Lower leg skin (tissue), 4 donors: Measurements from ENCODE around the gene CEP295NL. TPM values are rescaled to one million over a fixed set of nuclear protein-coding genes. Genes with fewer than 3 reads are reported as not detected.
A peak's percentile ranks its signal among the peaks of the same experiment; 100 is the strongest.
"Not testable (repeated sequence)": the region's sequence is repeated elsewhere in the genome, so short reads cannot be mapped to it uniquely, and the experiment has no call there.

Experiments used
- DNase-seq, 2 donors: peaks; one replicate each; pipeline ENCODE4 v3.0.0-alpha.2; 2019; ENCODE audit warnings: low spot score in 2 of 2
- H3K4me3 ChIP-seq: fragments of 200-600 bp; sonication (generic); 2 replicates; pipeline ENCODE4 v1.5.1; 2017; ENCODE audit warnings: mild to moderate bottlenecking, low read depth; ENCODE audit not compliant: poor library complexity, severe bottlenecking
- CTCF ChIP-seq, 3 donors: fragments of 450-650 bp; IDR thresholded peaks; one replicate each; pipeline ENCODE4 v1.5.1; 2016; ENCODE audit warnings: antibody characterized with exemption in 3 of 3, mild to moderate bottlenecking in 3 of 3, moderate library complexity in 2 of 3
- POLR2A ChIP-seq, 2 donors: fragments of 450-650 bp; IDR thresholded peaks; one replicate each; pipeline ENCODE4 v1.6.1; 2016 to 2017; ENCODE audit warnings: antibody characterized with exemption in 2 of 2, mild to moderate bottlenecking in 1 of 2, moderate library complexity in 1 of 2
- WGBS, 2 donors: methylation state at CpG; one replicate each; pipeline ENCODE4 v1.1.5; 2018; 5-methylcytosine and 5-hydroxymethylcytosine counted together
- intact Hi-C: fragments of 100-400 bp; cut with DNase I; formaldehyde crosslinking; loops from one replicate; pipeline ENCODE4 v1.15.0; 2023; ENCODE audit warnings: low total_unique reads
- total RNA-seq, 4 donors: library from RNA; depleted of rRNA; stranded (reverse); fragments of >200 nt; gene quantifications; one replicate each; pipeline ENCODE4 v1.1.0, GENCODE V29; 2016

CEP295NL gene
- total RNA-seq, 4 donors from 2014 or later: 2.0 to 2.9 (median 2.6) TPM

DNA sequence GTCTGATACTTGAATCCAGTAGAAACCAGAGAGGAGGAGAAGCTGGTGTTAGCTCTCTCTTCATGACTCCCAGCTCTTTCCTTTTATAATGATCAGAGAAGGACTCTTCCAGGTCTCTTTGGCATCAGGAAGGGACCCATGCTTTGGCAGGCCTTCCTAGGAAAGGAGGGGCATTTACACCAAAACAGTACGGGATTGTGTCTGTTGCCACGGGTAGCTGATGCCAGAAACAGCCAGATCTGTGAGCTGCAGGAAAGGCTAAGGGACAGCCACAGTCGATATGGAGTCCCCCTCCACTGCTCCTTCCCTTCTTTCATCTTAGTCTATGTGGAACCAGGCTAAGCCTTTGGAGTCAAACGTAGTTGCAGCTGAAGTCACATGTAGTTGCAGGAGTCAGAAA, 9.3 kb downstream of the CEP295NL start:
- no peak for TF ChIP-seq CTCF (IDR thresholded peaks at IDR 0.05)
- no peak for TF ChIP-seq POLR2A (IDR thresholded peaks at IDR 0.05)
- no peak for DNase-seq
- H3K4me3 ChIP-seq: no peak overlapping the region
- WGBS, 2 donors: 12 to 15% methylated on average over 4 of the region's 4 CpGs
- intact Hi-C loops: no loop called here

DNA sequence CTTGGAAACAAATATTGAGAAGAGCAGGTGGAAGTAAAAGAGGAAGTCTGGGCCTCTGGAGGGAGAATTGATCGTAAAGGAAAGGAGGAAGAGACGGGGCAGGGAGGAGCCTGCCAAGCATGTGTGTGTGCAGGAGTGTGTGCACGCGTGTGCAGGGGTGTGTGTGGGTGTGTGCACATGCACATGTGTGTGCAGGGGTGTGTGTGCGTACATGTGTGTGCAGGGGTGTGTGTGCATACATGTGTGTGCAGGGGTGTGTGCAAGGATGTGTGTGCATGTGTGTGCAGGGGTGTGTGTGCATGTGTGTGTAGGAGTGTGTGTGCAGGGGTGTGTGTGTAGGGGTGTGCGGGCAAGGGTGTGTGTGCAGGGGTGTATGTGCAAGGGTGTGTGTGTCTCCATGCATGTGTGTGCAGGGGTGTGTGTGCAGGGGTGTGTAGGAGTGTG, 10.0 kb downstream of the CEP295NL start:
- intact Hi-C loops: no loop called here
- WGBS, 2 donors: 61 to 75% methylated on average over 6 of the region's 6 CpGs
- H3K4me3 ChIP-seq: no peak overlapping the region
- DNase-seq: no peak
- TF ChIP-seq CTCF (IDR thresholded peaks at IDR 0.05) (no peak), POLR2A (IDR thresholded peaks at IDR 0.05) (no peak)

DNA sequence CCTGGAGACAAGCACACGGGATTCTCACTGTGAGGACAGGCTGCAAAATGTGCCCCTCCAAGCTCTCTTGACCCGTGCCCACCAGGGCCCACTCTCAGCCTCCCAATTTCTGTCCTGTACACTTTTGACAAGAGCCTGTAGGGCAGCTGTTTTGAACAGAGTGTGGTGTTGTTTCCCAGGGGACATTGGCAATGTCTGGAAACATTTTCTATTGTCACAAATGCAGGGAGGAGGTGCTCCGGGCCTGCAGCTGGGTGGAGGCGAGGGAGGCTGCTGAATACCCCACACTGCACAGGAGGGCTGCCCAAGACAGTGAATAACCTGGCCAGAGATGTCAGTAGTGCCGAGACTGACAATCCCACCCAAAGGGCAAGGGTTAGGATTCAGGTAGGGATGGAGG, 10.5 kb downstream of the CEP295NL start:
- 55 to 61% methylated on average over 5 of the region's 5 CpGs for WGBS, 2 donors
- no peak for DNase-seq
- no peak for TF ChIP-seq CTCF (IDR thresholded peaks at IDR 0.05)
- no peak for TF ChIP-seq POLR2A (IDR thresholded peaks at IDR 0.05)
- H3K4me3 ChIP-seq: no peak overlapping the region
- intact Hi-C loops: no loop called here

- no peak overlapping the region for H3K4me3 ChIP-seq
- DNase-seq: no peak
- intact Hi-C loops: no loop called here
- 70 to 77% methylated on average over 14 of the region's 14 CpGs for WGBS, 2 donors
- TF ChIP-seq POLR2A (IDR thresholded peaks at IDR 0.05) (no peak), CTCF (IDR thresholded peaks at IDR 0.05) (no peak)
These were observed 10.9 kb downstream of the CEP295NL start for GRCh38 chr17:78892062-78892456.

GRCh38 chr17:78891406-78892061, 11.5 kb downstream of the CEP295NL start:
- H3K4me3 ChIP-seq: no peak overlapping the region
- no peak for DNase-seq
- WGBS, 2 donors: 76 to 81% methylated on average over 21 of the region's 21 CpGs
- no peak for TF ChIP-seq POLR2A (IDR thresholded peaks at IDR 0.05)
- TF ChIP-seq CTCF (IDR thresholded peaks at IDR 0.05): no peak
- intact Hi-C loops: no loop called here

- TF ChIP-seq POLR2A (IDR thresholded peaks at IDR 0.05) (no peak), CTCF (IDR thresholded peaks at IDR 0.05) (no peak)
- WGBS, 2 donors: 78 to 86% methylated on average over 16 of the region's 16 CpGs
- H3K4me3 ChIP-seq: no peak overlapping the region
- intact Hi-C loops: no loop called here
- DNase-seq: peak; percentile 68 to 93
These were observed 12.5 kb downstream of the CEP295NL start for GRCh38 chr17:78890498-78890897.

DNA sequence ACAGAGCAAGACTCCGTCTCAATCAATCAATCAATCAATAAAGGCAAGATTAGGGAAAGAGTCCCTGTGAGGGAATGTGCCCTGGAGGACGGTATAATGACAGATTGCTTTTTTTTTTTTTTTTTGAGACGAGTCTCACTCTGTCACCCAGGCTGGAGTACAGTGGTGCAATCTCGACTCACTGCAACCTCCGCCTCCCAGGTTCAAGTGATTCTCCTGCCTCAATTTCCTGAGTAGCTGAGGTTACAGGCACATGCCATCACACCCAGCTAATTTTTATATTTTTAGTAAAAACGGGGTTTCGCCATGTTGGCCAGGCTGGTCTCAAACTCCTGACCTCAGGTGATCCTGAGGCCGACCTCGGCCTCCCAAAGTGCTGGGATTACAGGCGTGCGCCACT, 12.9 kb downstream of the CEP295NL start:
- WGBS, 2 donors: 79 to 94% methylated on average over 11 of the region's 11 CpGs
- DNase-seq, intact Hi-C loops, H3K4me3 ChIP-seq: not testable (repeated sequence)
